NCI-H1436 treated with DMSO at 0.1 percent for 48 hours (cell line): ENCODE data around the gene CCT8L2.
"Not testable (repeated sequence)": the region's sequence is repeated elsewhere in the genome, so short reads cannot be mapped to it uniquely, and the experiment has no call there.

ENCODE experiments used
- DNase-seq: peaks from one replicate; lab custom pipeline; 2025; lab: John Stamatoyannopoulos, UW

The CCT8L2 gene

DNA sequence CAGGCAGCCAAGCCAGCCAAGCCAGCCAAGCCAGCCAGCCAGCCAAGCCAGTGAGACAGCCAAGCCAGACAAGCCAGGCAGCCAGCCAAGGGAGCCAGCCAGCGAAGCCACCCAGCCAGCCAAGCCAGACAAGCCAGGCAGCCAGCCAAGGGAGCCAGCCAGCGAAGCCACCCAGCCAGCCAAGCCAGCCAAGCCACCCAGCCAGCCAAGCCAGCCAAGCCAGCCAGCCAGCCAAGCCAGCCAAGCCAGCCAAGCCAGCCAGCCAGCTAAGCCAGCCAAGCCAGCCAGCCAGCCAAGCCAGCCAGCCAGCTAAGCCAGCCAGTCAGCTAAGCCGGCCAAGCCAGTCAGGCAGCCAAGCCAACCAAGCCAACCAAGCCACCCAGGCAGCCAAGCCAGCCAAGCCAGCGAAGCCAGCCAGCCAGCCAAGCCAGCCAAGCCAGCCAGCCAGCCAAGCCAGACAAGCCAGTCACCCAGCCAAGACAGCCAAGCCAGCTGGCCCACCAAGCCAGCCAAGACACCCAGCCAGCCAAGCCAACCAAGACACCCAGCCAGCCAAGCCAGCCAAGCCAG lies 34.1 kb downstream of the CCT8L2 start:
- DNase-seq = not testable (repeated sequence)

DNA sequence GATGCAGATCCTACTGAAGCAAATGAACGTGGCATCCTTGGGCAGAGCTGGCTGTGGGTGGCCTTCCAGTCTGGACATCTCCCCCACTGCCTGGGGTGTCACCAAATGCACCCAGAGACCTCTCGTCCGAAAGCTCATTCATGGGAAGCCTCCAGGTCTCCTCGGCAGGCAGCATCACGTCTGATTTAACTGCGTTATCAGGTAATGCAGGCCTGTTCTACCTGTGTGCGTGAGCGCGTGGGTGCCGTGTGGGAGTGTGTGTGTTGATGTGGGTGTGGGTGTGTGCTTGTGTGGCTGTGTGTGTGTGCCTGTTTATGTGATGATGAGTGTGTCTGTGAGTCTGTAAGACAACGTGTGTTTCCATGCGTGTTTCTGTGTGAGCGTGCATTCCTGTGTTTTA lies 35.1 kb downstream of the CCT8L2 start:
- DNase-seq = not testable (repeated sequence)

DNA sequence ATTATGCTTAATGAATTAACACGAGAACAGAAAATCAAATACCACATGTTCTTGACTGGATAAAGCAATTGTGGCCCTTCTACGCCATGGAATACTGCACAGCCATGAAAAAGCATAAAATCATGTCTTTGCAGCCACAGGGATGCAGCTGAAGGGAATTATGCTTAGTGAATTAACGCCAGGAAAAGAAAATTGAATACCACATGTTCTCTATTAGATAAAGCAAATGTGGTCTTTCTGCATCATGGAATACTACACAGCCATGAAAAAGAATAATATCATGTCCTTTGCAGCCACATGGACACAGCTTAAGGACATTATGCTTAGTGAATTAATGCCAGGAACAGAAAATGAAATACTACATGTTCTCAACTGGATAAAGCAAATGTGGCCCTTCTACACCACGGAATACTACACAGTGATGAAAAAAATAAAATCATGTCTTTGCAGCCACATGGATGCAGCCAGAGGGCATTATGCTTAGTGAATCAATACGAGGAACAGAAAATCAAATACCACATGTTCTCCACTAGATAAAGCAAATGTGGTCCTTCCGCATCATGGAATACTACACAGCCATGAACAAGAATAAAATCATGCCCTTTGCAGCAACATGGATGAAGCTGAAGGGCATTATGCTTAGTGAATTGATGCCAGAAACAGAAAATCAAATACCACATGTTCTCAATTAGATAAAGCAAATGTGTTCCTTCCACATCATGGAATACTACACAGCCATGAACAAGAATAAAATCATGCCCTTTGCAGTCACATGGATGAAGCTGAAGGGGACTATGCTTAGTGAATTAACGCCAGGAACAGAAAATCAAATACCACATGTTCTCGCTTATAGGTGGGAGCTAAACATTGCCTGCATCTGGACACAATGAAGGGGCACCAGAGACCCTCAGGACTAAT lies 37.3 kb downstream of the CCT8L2 start:
- DNase-seq = not testable (repeated sequence)

DNA sequence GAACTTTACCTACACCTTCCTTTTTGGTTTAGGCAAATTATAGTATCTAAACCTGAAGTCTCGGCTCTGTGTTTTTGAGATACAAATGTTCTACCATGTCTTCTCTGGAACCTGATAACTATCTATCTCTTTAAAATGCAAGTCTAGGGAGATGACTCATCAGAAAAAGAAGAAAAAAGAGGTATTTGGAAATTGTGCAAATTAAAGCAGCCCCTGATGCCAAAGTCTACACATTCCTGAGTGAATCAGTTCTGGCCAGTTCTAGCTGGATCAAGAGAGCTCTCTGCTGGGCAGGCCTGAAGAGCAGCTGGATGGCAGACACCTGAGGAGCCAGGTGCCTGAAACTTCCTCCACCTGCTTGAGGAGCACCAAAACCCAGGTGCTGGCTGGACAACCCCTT lies 49.3 kb downstream of the CCT8L2 start:
- DNase-seq = not testable (repeated sequence)
